ENCODE data around the gene IPO5. TPM values are rescaled to one million over a fixed set of nuclear protein-coding genes. Genes with fewer than 3 reads are reported as not detected.

Gene IPO5
- total RNA-seq, 1 donor from 2014 or later = 152 TPM

DNA sequence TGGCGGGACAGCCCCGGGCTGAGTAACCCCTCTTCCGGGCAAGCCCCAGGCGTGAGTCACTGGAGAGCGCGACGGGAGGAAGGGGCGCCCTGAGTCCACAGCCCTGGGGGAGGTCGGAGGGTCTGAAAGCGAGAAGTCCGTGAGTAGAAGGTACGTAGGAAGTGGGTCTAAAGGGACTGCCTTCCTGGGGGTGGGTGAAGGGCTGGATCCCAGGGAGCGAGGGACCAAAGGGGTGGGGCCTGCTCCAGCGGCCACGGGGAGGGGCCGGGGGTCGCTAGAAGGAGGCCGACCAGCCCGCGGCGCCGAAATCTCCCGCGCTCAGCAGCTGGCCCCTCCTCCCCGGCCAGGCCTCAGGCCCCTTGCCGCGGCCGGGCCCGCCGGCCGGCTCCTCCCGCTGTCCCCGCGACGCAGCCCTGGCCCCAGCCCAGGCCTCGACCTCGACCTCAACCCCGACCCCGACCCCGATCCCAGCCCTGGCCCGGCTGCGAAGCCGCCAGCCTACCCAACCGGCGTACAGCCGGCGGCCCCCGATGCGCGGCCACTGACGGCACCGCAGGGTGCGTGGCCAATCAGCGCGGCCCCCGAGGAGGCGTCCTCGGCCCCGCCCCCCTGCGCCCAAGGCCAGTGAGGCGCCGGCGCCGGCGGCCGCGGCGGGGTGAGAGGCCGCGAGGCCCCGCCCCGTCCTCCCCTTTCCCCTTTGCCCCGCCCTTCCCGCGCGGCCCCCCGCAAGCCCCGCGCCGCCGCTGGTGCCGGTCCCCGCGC, 22.6 kb downstream of the IPO5 start:
- peak; percentile 91 for ATAC-seq (ENCODE audit: low read depth)

DNA sequence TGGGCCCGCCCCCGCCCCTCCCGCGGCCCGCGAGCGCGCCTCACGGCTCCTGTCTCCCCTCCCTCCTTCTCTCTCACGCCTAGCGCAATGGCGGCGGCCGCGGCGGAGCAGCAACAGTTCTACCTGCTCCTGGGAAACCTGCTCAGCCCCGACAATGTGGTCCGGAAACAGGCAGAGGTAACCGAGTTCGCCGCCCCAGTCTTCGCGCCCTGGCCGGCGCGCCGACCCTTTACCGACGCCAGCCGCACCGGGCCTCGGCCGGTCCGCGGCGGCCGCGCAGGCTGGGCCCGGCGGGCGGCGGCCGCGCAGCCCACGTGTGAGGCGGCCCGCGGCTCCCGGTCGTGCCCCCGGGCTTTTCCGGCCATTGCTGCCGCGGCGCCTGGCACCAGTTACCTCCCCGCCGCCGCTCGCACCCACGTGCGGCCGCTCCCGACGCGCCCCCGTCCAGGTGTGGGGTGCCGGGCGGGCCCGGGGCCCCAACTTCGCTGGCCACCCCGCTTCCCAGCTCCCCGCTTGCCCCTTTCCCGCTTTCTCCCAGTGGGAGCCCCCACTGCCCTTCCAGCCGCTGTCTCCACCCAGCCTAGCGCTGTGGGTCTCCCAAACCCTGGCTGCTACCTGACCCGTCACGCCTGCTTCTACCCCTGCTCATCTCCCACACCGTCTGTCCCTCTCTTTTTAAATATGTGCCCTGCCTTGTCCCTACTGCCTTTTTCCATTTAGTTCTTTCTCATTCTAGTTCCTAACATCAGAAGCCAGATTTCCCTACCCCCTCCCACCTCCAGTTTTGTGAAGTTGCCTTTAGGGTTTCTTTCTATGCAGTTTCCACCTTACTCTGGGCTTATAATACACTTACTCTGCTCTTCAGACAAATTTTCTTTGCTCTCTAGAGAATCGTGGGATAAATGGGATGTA, 23.4 kb downstream of the IPO5 start:
- ATAC-seq (ENCODE audit: low read depth) (peak; percentile 11), DNase-seq (no peak)
- POLR2A ChIA-PET = no interaction called here
- Mint-ChIP-seq H3K36me3 (ENCODE audit: low read depth) (peaks cover 13% of the 10 kb centered on the region), H3K27ac (peak overlapping the region; percentile 83), H3K9me3 (no peaks in the 10 kb centered on the region), H3K27me3 (no peaks in the 10 kb centered on the region), H3K4me3 (peak overlapping the region; percentile 92), H3K4me1 (peaks cover 48% of the 10 kb centered on the region)
- intact Hi-C loops (cut with micrococcal nuclease) = loop anchor here (1.0 to 10.0 kb wide), 6 partner anchors 122 to 1110 kb away; partner anchors contain the start of genes MBNL2 and STK24
- TF ChIP-seq, protein P1, sequence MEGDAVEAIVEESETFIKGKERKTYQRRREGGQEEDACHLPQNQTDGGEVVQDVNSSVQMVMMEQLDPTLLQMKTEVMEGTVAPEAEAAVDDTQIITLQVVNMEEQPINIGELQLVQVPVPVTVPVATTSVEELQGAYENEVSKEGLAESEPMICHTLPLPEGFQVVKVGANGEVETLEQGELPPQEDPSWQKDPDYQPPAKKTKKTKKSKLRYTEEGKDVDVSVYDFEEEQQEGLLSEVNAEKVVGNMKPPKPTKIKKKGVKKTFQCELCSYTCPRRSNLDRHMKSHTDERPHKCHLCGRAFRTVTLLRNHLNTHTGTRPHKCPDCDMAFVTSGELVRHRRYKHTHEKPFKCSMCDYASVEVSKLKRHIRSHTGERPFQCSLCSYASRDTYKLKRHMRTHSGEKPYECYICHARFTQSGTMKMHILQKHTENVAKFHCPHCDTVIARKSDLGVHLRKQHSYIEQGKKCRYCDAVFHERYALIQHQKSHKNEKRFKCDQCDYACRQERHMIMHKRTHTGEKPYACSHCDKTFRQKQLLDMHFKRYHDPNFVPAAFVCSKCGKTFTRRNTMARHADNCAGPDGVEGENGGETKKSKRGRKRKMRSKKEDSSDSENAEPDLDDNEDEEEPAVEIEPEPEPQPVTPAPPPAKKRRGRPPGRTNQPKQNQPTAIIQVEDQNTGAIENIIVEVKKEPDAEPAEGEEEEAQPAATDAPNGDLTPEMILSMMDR (IDR thresholded peaks at IDR 0.05) = no peak
- CTCF ChIA-PET = no interaction called here

More for the DNA sequence above, 22.6 kb downstream of the IPO5 start:
- Mint-ChIP-seq H3K4me3 (peak overlapping the region; percentile 92), H3K36me3 (ENCODE audit: low read depth) (peaks cover 10% of the 10 kb centered on the region), H3K27me3 (no peaks in the 10 kb centered on the region), H3K4me1 (peaks cover 39% of the 10 kb centered on the region), H3K9me3 (no peaks in the 10 kb centered on the region), H3K27ac (peak overlapping the region; percentile 94)
- ChIA-PET POLR2A (interaction anchor here (0.5 kb wide), 1 partner anchor 11 kb away, joined by 3 read pairs; no protein-coding TSS in a partner anchor), CTCF (no interaction called here)
- DNase-seq = peak; percentile 95
- TF ChIP-seq, protein P1 (IDR thresholded peaks at IDR 0.05) = no peak
- intact Hi-C loops (cut with micrococcal nuclease) = loop anchor here (1.0 to 10.0 kb wide), 6 partner anchors 121 to 1111 kb away; partner anchors contain the start of genes MBNL2 and STK24

DNA sequence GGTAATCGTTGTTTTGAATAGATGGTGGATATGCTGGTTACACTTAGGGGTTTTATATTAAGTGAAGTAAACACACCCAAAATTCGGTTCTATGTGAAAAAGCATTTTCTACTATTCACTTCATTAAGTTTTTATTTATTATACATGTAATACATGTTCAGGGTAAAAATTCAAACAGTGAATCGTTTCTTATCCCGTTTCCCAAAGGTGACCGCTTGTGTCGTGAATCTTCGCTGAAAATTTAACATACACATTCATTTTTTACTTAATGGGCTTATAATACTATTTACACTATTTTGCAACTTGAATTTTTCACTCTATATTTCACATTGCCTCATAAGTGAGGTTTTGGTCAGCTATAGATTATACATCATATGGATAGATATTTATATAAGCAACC, 24.5 kb downstream of the IPO5 start:
- H3K36me3 Mint-ChIP-seq (ENCODE audit: low read depth) = peaks cover 24% of the 10 kb centered on the region
- no peak for ATAC-seq (ENCODE audit: low read depth)
- ChIA-PET POLR2A (no interaction called here), CTCF (no interaction called here)
- no peaks in the 10 kb centered on the region for H3K9me3 Mint-ChIP-seq
- peaks cover 51% of the 10 kb centered on the region for H3K4me1 Mint-ChIP-seq
- H3K4me3 Mint-ChIP-seq = peak overlapping the region; percentile 92
- intact Hi-C loops (cut with micrococcal nuclease) = loop anchor here (1.0 to 10.0 kb wide), 6 partner anchors 9 to 1109 kb away; partner anchors contain the start of genes MBNL2 and STK24
- no peaks in the 10 kb centered on the region for H3K27me3 Mint-ChIP-seq
- H3K27ac Mint-ChIP-seq = no peak overlapping the region
- no peak for DNase-seq
- TF ChIP-seq, protein P1 (IDR thresholded peaks at IDR 0.05) = no peak

- POLR2A ChIA-PET = no interaction called here
- no peak overlapping the region for H3K4me3 Mint-ChIP-seq
- intact Hi-C loops (cut with micrococcal nuclease) = loop anchor here (1.0 to 10.0 kb wide), 3 partner anchors 9 to 614 kb away; partner anchors contain the start of gene STK24
- peaks cover 27% of the 10 kb centered on the region for H3K36me3 Mint-ChIP-seq (ENCODE audit: low read depth)
- CTCF ChIA-PET = no interaction called here
- TF ChIP-seq, protein P1 (IDR thresholded peaks at IDR 0.05) = no peak
- H3K27me3 Mint-ChIP-seq = no peaks in the 10 kb centered on the region
- H3K27ac Mint-ChIP-seq = no peak overlapping the region
- no peaks in the 10 kb centered on the region for H3K9me3 Mint-ChIP-seq
- DNase-seq (no peak), ATAC-seq (ENCODE audit: low read depth) (no peak)
- peaks cover 51% of the 10 kb centered on the region for H3K4me1 Mint-ChIP-seq
Observed at GRCh38 chr13:97978651-97979050, 25.2 kb downstream of the IPO5 start.

All from activated B cell treated with CpG ODN at 0.5 μM for 24 hours (primary cell).